ENCODE measurements around the gene STMP1. TPM values are rescaled to one million over a fixed set of nuclear protein-coding genes. Genes with fewer than 3 reads are reported as not detected.
"Not testable (repeated sequence)": the region's sequence is repeated elsewhere in the genome, so short reads cannot be mapped to it uniquely, and the experiment has no call there.

Gene STMP1
- total RNA-seq, 5 donors from 2014 or later (not counting 1 experiment from before 2014, with no cell fraction given): 15.2 to 23.0 (median 21.5) TPM

- Mint-ChIP-seq H3K27ac (no peak overlapping the region), H3K36me3 (peaks cover 68% of the 10 kb centered on the region), H3K9me3 (no peaks in the 10 kb centered on the region), H3K27me3 (no peaks in the 10 kb centered on the region), H3K4me3 (no peak overlapping the region), H3K4me1 (no peaks in the 10 kb centered on the region)
- Histone ChIP-seq H3K27ac (ENCODE audit: low read length) (no peak overlapping the region), H3K36me3 (ENCODE audit: control insufficient read depth in 2 of 2, extremely low read depth in 1 of 2, insufficient read depth in 1 of 2, low read length in 1 of 2) (peaks cover 5 to 71% of the 10 kb centered on the region in 2 donors), H3K4me3 (ENCODE audit: control insufficient read depth in 1 of 2, extremely low read depth in 1 of 2, low read length in 1 of 2) (no peak overlapping the region), H3K27me3 (replicated peaks in 1 of 2; ENCODE audit: control insufficient read depth in 2 of 2, extremely low read depth in 1 of 2, insufficient read depth in 2 of 2, low read length in 1 of 2) (no peaks in the 10 kb centered on the region), H3K9me3 (no peaks in the 10 kb centered on the region), H3K4me1 (ENCODE audit: control insufficient read depth in 1 of 2, extremely low read depth in 1 of 2, insufficient read depth in 2 of 2, low read length in 2 of 2) (no peaks in the 10 kb centered on the region)
- no peak for DNase-seq
- WGBS (ENCODE audit: insufficient coverage): 96% methylated on average over 6 of the region's 7 CpGs
- ChIA-PET POLR2A (no interaction called here), CTCF (interaction anchor here (1.1 to 1.6 kb wide), 2 partner anchors 11 to 13 kb away, joined by 3 read pairs; no protein-coding TSS in a partner anchor)
- no peak for ATAC-seq (replicated peaks in 1 of 4)
Measured at GRCh38 chr7:135634191-135634878, 28.0 kb upstream of the STMP1 start.

- H3K4me3 Mint-ChIP-seq; POLR2A ChIA-PET; H3K27me3 ChIP-seq (replicated peaks in 1 of 2; ENCODE audit: control insufficient read depth in 2 of 2, extremely low read depth in 1 of 2, insufficient read depth in 2 of 2, low read length in 1 of 2); H3K9me3 ChIP-seq; H3K27ac ChIP-seq (ENCODE audit: low read length); H3K4me1 ChIP-seq (ENCODE audit: control insufficient read depth in 1 of 2, extremely low read depth in 1 of 2, insufficient read depth in 2 of 2, low read length in 2 of 2); H3K4me1 Mint-ChIP-seq; DNase-seq; H3K4me3 ChIP-seq (ENCODE audit: control insufficient read depth in 1 of 2, extremely low read depth in 1 of 2, low read length in 1 of 2); H3K9me3 Mint-ChIP-seq; H3K27me3 Mint-ChIP-seq; H3K27ac Mint-ChIP-seq; ATAC-seq (replicated peaks in 1 of 4): not testable (repeated sequence)
- peaks cover 61% of the 10 kb centered on the region for H3K36me3 Mint-ChIP-seq
- CTCF ChIA-PET: interaction anchor here in 1 of 2 donors (1.3 kb wide), 1 partner anchor 365 kb away, joined by 3 read pairs; no protein-coding TSS in a partner anchor
- peaks cover 8 to 81% of the 10 kb centered on the region in 2 donors for H3K36me3 ChIP-seq (ENCODE audit: control insufficient read depth in 2 of 2, extremely low read depth in 1 of 2, insufficient read depth in 1 of 2, low read length in 1 of 2)
Measured at GRCh38 chr7:135639690-135640089, 22.6 kb upstream of the STMP1 start.

- Mint-ChIP-seq H3K4me1 (peaks cover 0 to 8% (median 0%) of the 10 kb centered on the region in 3 donors), H3K9me3 (no peaks in the 10 kb centered on the region), H3K4me3 (no peak overlapping the region), H3K27ac (no peak overlapping the region), H3K36me3 (peaks cover 46% of the 10 kb centered on the region), H3K27me3 (no peaks in the 10 kb centered on the region)
- Histone ChIP-seq H3K9me3 (no peaks in the 10 kb centered on the region), H3K27ac (ENCODE audit: low read length) (no peak overlapping the region), H3K4me1 (ENCODE audit: control insufficient read depth in 1 of 2, extremely low read depth in 1 of 2, insufficient read depth in 2 of 2, low read length in 2 of 2) (no peaks in the 10 kb centered on the region), H3K27me3 (replicated peaks in 1 of 2; ENCODE audit: control insufficient read depth in 2 of 2, extremely low read depth in 1 of 2, insufficient read depth in 2 of 2, low read length in 1 of 2) (no peaks in the 10 kb centered on the region), H3K4me3 (ENCODE audit: control insufficient read depth in 1 of 2, extremely low read depth in 1 of 2, low read length in 1 of 2) (no peak overlapping the region), H3K36me3 (ENCODE audit: control insufficient read depth in 2 of 2, extremely low read depth in 1 of 2, insufficient read depth in 1 of 2, low read length in 1 of 2) (peaks cover 8 to 75% of the 10 kb centered on the region in 2 donors)
- ATAC-seq (replicated peaks in 1 of 4) (no peak), DNase-seq (no peak)
- CTCF ChIA-PET: interaction anchor here (0.6 to 5.4 kb wide), 10 partner anchors 8 to 370 kb away, joined by 3 to 55 read pairs (median 6); no protein-coding TSS in a partner anchor
- WGBS (ENCODE audit: insufficient coverage): 83% methylated on average over 3 of the region's 3 CpGs
- POLR2A ChIA-PET: no interaction called here
Measured at GRCh38 chr7:135644154-135644553, 18.2 kb upstream of the STMP1 start.

- Mint-ChIP-seq H3K9me3 (no peaks in the 10 kb centered on the region), H3K36me3 (peaks cover 46% of the 10 kb centered on the region), H3K27me3 (no peaks in the 10 kb centered on the region), H3K4me3 (no peak overlapping the region), H3K27ac (no peak overlapping the region), H3K4me1 (peaks cover 0 to 8% (median 0%) of the 10 kb centered on the region in 3 donors)
- ChIA-PET POLR2A (interaction anchor here in 1 of 2 donors (0.6 kb wide), 1 partner anchor 14 kb away, joined by 3 read pairs; no protein-coding TSS in a partner anchor), CTCF (interaction anchor here (1.0 to 5.4 kb wide), 18 partner anchors 9 to 403 kb away, joined by 3 to 55 read pairs (median 5); partner anchors contain the start of gene STMP1 (in 1 of the 2))
- WGBS (ENCODE audit: insufficient coverage): no CpG with 5 or more reads among the region's 3 CpGs
- no peaks in the 10 kb centered on the region for H3K27me3 ChIP-seq (replicated peaks in 1 of 2; ENCODE audit: control insufficient read depth in 2 of 2, extremely low read depth in 1 of 2, insufficient read depth in 2 of 2, low read length in 1 of 2)
- ATAC-seq (replicated peaks in 1 of 4) (no peak), DNase-seq (no peak)
- no peak overlapping the region for H3K4me3 ChIP-seq (ENCODE audit: control insufficient read depth in 1 of 2, extremely low read depth in 1 of 2, low read length in 1 of 2)
- no peak overlapping the region for H3K27ac ChIP-seq (ENCODE audit: low read length)
- H3K9me3 ChIP-seq: no peaks in the 10 kb centered on the region
- H3K36me3 ChIP-seq (ENCODE audit: control insufficient read depth in 2 of 2, extremely low read depth in 1 of 2, insufficient read depth in 1 of 2, low read length in 1 of 2): peaks cover 8 to 69% of the 10 kb centered on the region in 2 donors
- no peaks in the 10 kb centered on the region for H3K4me1 ChIP-seq (ENCODE audit: control insufficient read depth in 1 of 2, extremely low read depth in 1 of 2, insufficient read depth in 2 of 2, low read length in 2 of 2)
Measured at GRCh38 chr7:135644729-135645128, 17.6 kb upstream of the STMP1 start.

- CTCF ChIA-PET: interaction anchor here (0.6 to 5.4 kb wide), 22 partner anchors 10 to 402 kb away, joined by 3 to 55 read pairs (median 4); partner anchors contain the start of gene STMP1 (in 1 of the 2)
- Mint-ChIP-seq H3K4me3 (no peak overlapping the region), H3K27ac (no peak overlapping the region), H3K4me1 (peaks cover 0 to 8% (median 0%) of the 10 kb centered on the region in 3 donors), H3K36me3 (peaks cover 41% of the 10 kb centered on the region), H3K9me3 (no peaks in the 10 kb centered on the region), H3K27me3 (no peaks in the 10 kb centered on the region)
- Histone ChIP-seq H3K4me1 (ENCODE audit: control insufficient read depth in 1 of 2, extremely low read depth in 1 of 2, insufficient read depth in 2 of 2, low read length in 2 of 2) (no peaks in the 10 kb centered on the region), H3K27ac (ENCODE audit: low read length) (no peak overlapping the region), H3K27me3 (replicated peaks in 1 of 2; ENCODE audit: control insufficient read depth in 2 of 2, extremely low read depth in 1 of 2, insufficient read depth in 2 of 2, low read length in 1 of 2) (no peaks in the 10 kb centered on the region), H3K9me3 (no peaks in the 10 kb centered on the region), H3K36me3 (ENCODE audit: control insufficient read depth in 2 of 2, extremely low read depth in 1 of 2, insufficient read depth in 1 of 2, low read length in 1 of 2) (peaks cover 8 to 65% of the 10 kb centered on the region in 2 donors), H3K4me3 (ENCODE audit: control insufficient read depth in 1 of 2, extremely low read depth in 1 of 2, low read length in 1 of 2) (no peak overlapping the region)
- DNase-seq (peak in 8 of 35 experiments; percentile 3 to 62 (median 13)), ATAC-seq (replicated peaks in 1 of 4) (peak; percentile 68 to 73 (median 70))
- WGBS (ENCODE audit: insufficient coverage): 67% methylated on average over 3 of the region's 6 CpGs
- POLR2A ChIA-PET: interaction anchor here (0.6 to 0.7 kb wide), 2 partner anchors 8 to 76 kb away, joined by 3 read pairs; no protein-coding TSS in a partner anchor
Measured at GRCh38 chr7:135645296-135645904, 16.9 kb upstream of the STMP1 start.

GRCh38 chr7:135647755-135648154 lies 14.6 kb upstream of the STMP1 start:
- H3K36me3 ChIP-seq (ENCODE audit: control insufficient read depth in 2 of 2, extremely low read depth in 1 of 2, insufficient read depth in 1 of 2, low read length in 1 of 2): peaks cover 0 to 49% of the 10 kb centered on the region in 2 donors
- CTCF ChIA-PET: interaction anchor here in 1 of 2 donors (5.4 kb wide), 1 partner anchor 373 kb away, joined by 55 read pairs; no protein-coding TSS in a partner anchor

More at GRCh38 chr7:135647755-135648154, 14.6 kb upstream of the STMP1 start:
- H3K4me1 ChIP-seq (ENCODE audit: control insufficient read depth in 1 of 2, extremely low read depth in 1 of 2, insufficient read depth in 2 of 2, low read length in 2 of 2): no peaks in the 10 kb centered on the region
- DNase-seq (no peak), ATAC-seq (replicated peaks in 1 of 4) (no peak)
- H3K4me3 Mint-ChIP-seq: no peak overlapping the region
- H3K9me3 ChIP-seq: no peaks in the 10 kb centered on the region
- H3K27me3 ChIP-seq (replicated peaks in 1 of 2; ENCODE audit: control insufficient read depth in 2 of 2, extremely low read depth in 1 of 2, insufficient read depth in 2 of 2, low read length in 1 of 2): no peaks in the 10 kb centered on the region
- H3K4me3 ChIP-seq (ENCODE audit: control insufficient read depth in 1 of 2, extremely low read depth in 1 of 2, low read length in 1 of 2): no peak overlapping the region
- no peak overlapping the region for H3K27ac ChIP-seq (ENCODE audit: low read length)
- peaks cover 28% of the 10 kb centered on the region for H3K36me3 Mint-ChIP-seq
- POLR2A ChIA-PET: no interaction called here
- no peak overlapping the region for H3K27ac Mint-ChIP-seq
- H3K4me1 Mint-ChIP-seq: peaks cover 0 to 8% (median 0%) of the 10 kb centered on the region in 3 donors
- H3K9me3 Mint-ChIP-seq: no peaks in the 10 kb centered on the region
- no CpG with 5 or more reads among the region's 1 CpG for WGBS (ENCODE audit: insufficient coverage)
- no peaks in the 10 kb centered on the region for H3K27me3 Mint-ChIP-seq

Data from T-cell (primary cell).